ENCODE data around the gene PPM1M.

PPM1M gene

DNA sequence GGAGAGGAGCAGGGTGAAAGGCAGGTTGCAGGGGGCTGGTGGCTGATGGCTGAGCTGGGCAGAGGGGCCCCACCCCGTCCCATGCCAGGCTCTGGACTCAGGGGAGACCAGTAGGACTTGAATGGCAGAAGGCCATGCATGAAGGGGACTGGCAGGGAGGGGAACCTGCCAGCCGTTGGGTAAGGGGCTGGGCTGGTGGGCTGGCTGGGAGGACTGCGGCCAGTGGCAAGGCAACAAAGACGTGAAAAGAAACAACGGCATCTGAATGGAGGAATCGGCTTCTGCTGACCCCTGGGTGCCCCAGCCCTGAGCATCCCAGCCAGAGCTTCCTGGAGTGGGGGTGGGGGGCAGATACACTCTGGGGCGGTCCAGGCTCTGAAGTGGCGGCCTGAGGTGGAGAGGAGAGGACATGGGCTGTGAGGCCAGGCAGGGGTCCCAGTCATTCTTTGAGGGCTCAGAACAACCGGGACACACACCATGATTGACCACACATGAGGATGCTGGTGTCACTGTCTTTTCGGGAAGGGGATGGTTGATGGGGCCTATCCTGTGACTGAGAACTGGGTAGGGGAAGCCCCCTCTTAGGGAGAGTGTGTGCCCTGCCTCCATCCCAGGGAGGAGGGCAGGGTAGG is 53.8 kb downstream of the PPM1M start:
- DNase-seq, result no peak
